Neural cell (in vitro differentiated cells): Measurements from ENCODE around the gene GGN.

Source experiments
- CTCF ChIP-seq: fragments of 450-650 bp; IDR thresholded peaks from 2 replicates; pipeline ENCODE4 v1.5.1; 2014; ENCODE audit warnings: antibody characterized with exemption, mild to moderate bottlenecking, moderate library complexity; ENCODE audit not compliant: poor library complexity, severe bottlenecking
- EP300 ChIP-seq: fragments of 450-650 bp; conservative IDR thresholded peaks from 2 replicates; pipeline ENCODE4 v1.6.1; 2014; ENCODE audit warnings: antibody characterized with exemption, mild to moderate bottlenecking, moderate library complexity; ENCODE audit not compliant: poor library complexity, severe bottlenecking
- EZH2 ChIP-seq: fragments of 200-600, 300-800 bp; shearing (Covaris generic), sonication (generic); IDR thresholded peaks from 2 replicates; pipeline ENCODE4 v1.6.1; 2014; ENCODE audit warnings: antibody characterized with exemption, low read length, borderline replicate concordance, mild to moderate bottlenecking; ENCODE audit not compliant: insufficient read depth, poor library complexity, severe bottlenecking
- MXI1 ChIP-seq: fragments of 450-650 bp; conservative IDR thresholded peaks from 2 replicates; pipeline ENCODE4 v1.6.1; 2014; ENCODE audit warnings: antibody characterized with exemption, mild to moderate bottlenecking; ENCODE audit not compliant: poor library complexity, severe bottlenecking
- POLR2AphosphoS5 ChIP-seq: IDR thresholded peaks from 2 replicates; pipeline ENCODE4 v1.6.1; 2012
- RAD21 ChIP-seq: fragments of 450-650 bp; conservative IDR thresholded peaks from 2 replicates; pipeline ENCODE4 v1.6.1; 2014; ENCODE audit warnings: antibody characterized with exemption, mild to moderate bottlenecking, moderate library complexity
- TAF1 ChIP-seq: IDR thresholded peaks from 2 replicates; pipeline ENCODE4 v1.6.1; 2012; ENCODE audit warnings: low read depth

- TF ChIP-seq CTCF (no peak), EZH2 (no peak), EP300 (no peak), TAF1 (no peak), RAD21 (no peak), POLR2AphosphoS5 (no peak), MXI1 (no peak)
These were observed 11.3 kb downstream of the GGN start for GRCh38 chr19:38376576-38376975.
